H1 (cell line): Measurements from ENCODE around the gene C11orf65. TPM values are rescaled to one million over a fixed set of nuclear protein-coding genes. Genes with fewer than 3 reads are reported as not detected.

ENCODE experiments used
- CTCF ChIA-PET: fragments of 300-600 bp; sonication (Branson Sonifier 250); formaldehyde crosslinking; loops from one replicate; lab custom pipeline; 2021; ENCODE audit not compliant: partially characterized antibody; lab: Charles Lee
- POLR2A ChIA-PET: fragments of 300-600 bp; sonication (Branson Sonifier 250); formaldehyde crosslinking; loops from one replicate; lab custom pipeline; 2021; ENCODE audit warnings: inconsistent platforms; ENCODE audit not compliant: partially characterized antibody; lab: Charles Lee
- DNase-seq, 2 experiments: peaks; one replicate each; pipeline versions ENCODE4 v3.0.0 to v3.0.0-alpha.2; 2010 to 2022; ENCODE audit warnings: low spot score in 2 of 2, low read depth in 1 of 2, mixed read lengths in 1 of 2
- FAIRE-seq: peaks from 2 replicates; lab custom pipeline; 2011; peaks lifted over from hg19 to GRCh38; lab: Jason Lieb, UNC
- H2AFZ ChIP-seq: 2 replicates; pipeline ENCODE4 v1.8.1; 2012; ENCODE audit warnings: low read length, inconsistent platforms
- H2AK5ac ChIP-seq: 2 replicates; pipeline ENCODE4 v1.6.1; 2013; ENCODE audit warnings: low read depth, low read length
- H2BK120ac ChIP-seq: replicated peaks from 2 replicates; pipeline ENCODE3; 2013; ENCODE audit warnings: low read depth, low read length, inconsistent platforms
- H2BK12ac ChIP-seq: 2 replicates; pipeline ENCODE4 v1.6.1; 2013; ENCODE audit warnings: low read depth, low read length
- H2BK15ac ChIP-seq: 2 replicates; pipeline ENCODE4 v1.6.1; 2013; ENCODE audit warnings: low read length
- H2BK20ac ChIP-seq: 2 replicates; pipeline ENCODE4 v1.6.1; 2013; ENCODE audit warnings: low read length
- H2BK5ac ChIP-seq: 2 replicates; pipeline ENCODE4 v1.6.1; 2013; ENCODE audit warnings: low read depth, low read length
- H3K14ac ChIP-seq: 2 replicates; pipeline ENCODE4 v1.6.1; 2013; ENCODE audit warnings: inconsistent platforms; ENCODE audit not compliant: insufficient read length
- H3K18ac ChIP-seq: 2 replicates; pipeline ENCODE4 v1.6.1; 2013; ENCODE audit warnings: low read length; ENCODE audit errors: extremely low read depth
- H3K23ac ChIP-seq: 2 replicates; pipeline ENCODE4 v1.6.1; 2013; ENCODE audit warnings: inconsistent platforms; ENCODE audit not compliant: insufficient read length
- H3K23me2 ChIP-seq: 2 replicates; pipeline ENCODE4 v1.6.1; 2013; ENCODE audit warnings: low read depth, low read length
- H3K27ac ChIP-seq: 2 replicates; pipeline ENCODE4 v1.6.1; 2011; ENCODE audit warnings: low read depth, low read length, inconsistent platforms
- H3K27me3 ChIP-seq, 4 experiments: replicated peaks in 1 of 4; 1 replicate in 1 of 4; 2 replicates in 3 of 4; pipeline versions ENCODE4 v1.6.1 to v1.8.1; 2011 to 2013; ENCODE audit warnings: low read length in 3 of 4, mild to moderate bottlenecking in 3 of 4, inconsistent platforms in 2 of 4, mixed read lengths in 2 of 4, moderate library complexity in 1 of 4; ENCODE audit not compliant: control insufficient read depth in 3 of 4, insufficient read depth in 3 of 4; ENCODE audit errors: extremely low read depth in 1 of 4
- H3K36me3 ChIP-seq, 4 experiments: 2 replicates each; pipeline versions ENCODE4 v1.6.1 to v1.8.1; 2011 to 2013; ENCODE audit warnings: mild to moderate bottlenecking in 4 of 4, low read length in 3 of 4, moderate library complexity in 2 of 4, control low read depth in 1 of 4, inconsistent platforms in 1 of 4; ENCODE audit not compliant: insufficient read depth in 4 of 4, control insufficient read depth in 2 of 4
- H3K4ac ChIP-seq: replicated peaks from 2 replicates; pipeline ENCODE3; 2013; ENCODE audit warnings: low read length, low read depth, mixed read lengths, inconsistent platforms; ENCODE audit not compliant: insufficient read length
- H3K4me1 ChIP-seq, 4 experiments: replicated peaks in 1 of 4; 1 replicate in 1 of 4; 2 replicates in 3 of 4; pipeline versions ENCODE4 v1.6.1 to v1.8.1; 2011 to 2013; ENCODE audit warnings: low read length in 3 of 4, inconsistent platforms in 2 of 4, mixed read lengths in 1 of 4; ENCODE audit not compliant: insufficient read depth in 4 of 4, control insufficient read depth in 3 of 4
- H3K4me2 ChIP-seq, 2 experiments: 2 replicates each; pipeline versions ENCODE4 v1.6.1 to v1.8.1; 2011 to 2013; ENCODE audit warnings: low read depth in 2 of 2, low read length in 2 of 2, control low read depth in 1 of 2, inconsistent platforms in 1 of 2, mild to moderate bottlenecking in 1 of 2; ENCODE audit not compliant: insufficient read depth in 1 of 2
- H3K4me3 ChIP-seq, 4 experiments: fragments of 200-600, 300-600 bp in 1 of 4; sonication (generic), shearing (Covaris generic), sonication (Bioruptor Twin) in 1 of 4; 2 replicates each; pipeline versions ENCODE4 v1.5.1 to v1.8.1; 2011 to 2016; ENCODE audit warnings: low read length in 4 of 4, low read depth in 3 of 4, control low read depth in 2 of 4, inconsistent platforms in 2 of 4, mild to moderate bottlenecking in 2 of 4, mixed read lengths in 1 of 4, moderate library complexity in 1 of 4; ENCODE audit not compliant: insufficient read depth in 2 of 4; ENCODE audit errors: extremely low read depth in 1 of 4
- H3K56ac ChIP-seq: replicated peaks from 2 replicates; pipeline ENCODE3; 2013; ENCODE audit warnings: low read depth, mild to moderate bottlenecking, mixed read lengths, low read length, inconsistent platforms; ENCODE audit not compliant: insufficient read length
- H3K79me1 ChIP-seq: 2 replicates; pipeline ENCODE4 v1.6.1; 2013; ENCODE audit warnings: low read depth, low read length, control low read depth
- H3K79me2 ChIP-seq, 2 experiments: 2 replicates each; pipeline versions ENCODE4 v1.6.1 to v1.8.1; 2012 to 2013; ENCODE audit warnings: low read length in 2 of 2, mild to moderate bottlenecking in 2 of 2, inconsistent platforms in 1 of 2; ENCODE audit not compliant: insufficient read depth in 2 of 2, control insufficient read depth in 1 of 2
- H3K9ac ChIP-seq, 4 experiments: replicated peaks in 1 of 4; 1 replicate in 1 of 4; 2 replicates in 3 of 4; pipeline versions ENCODE4 v1.6.1 to v1.8.1; 2011 to 2013; ENCODE audit warnings: low read depth in 3 of 4, low read length in 3 of 4, control low read depth in 2 of 4, mild to moderate bottlenecking in 2 of 4, moderate library complexity in 2 of 4, inconsistent platforms in 1 of 4; ENCODE audit errors: extremely low read depth in 1 of 4
- H3K9me3 ChIP-seq, 2 experiments: 2 replicates each; pipeline versions ENCODE4 v1.6.1 to v1.8.1; 2012 to 2013; ENCODE audit warnings: mild to moderate bottlenecking in 2 of 2, moderate library complexity in 2 of 2, control low read depth in 1 of 2, inconsistent platforms in 1 of 2, low read depth in 1 of 2, low read length in 1 of 2, mixed read lengths in 1 of 2; ENCODE audit not compliant: insufficient read depth in 2 of 2
- H4K20me1 ChIP-seq, 2 experiments: replicated peaks in 1 of 2; 2 replicates each; pipeline versions ENCODE3 to v1.8.1; 2011 to 2013; ENCODE audit warnings: inconsistent platforms in 2 of 2, low read length in 2 of 2, mild to moderate bottlenecking in 1 of 2; ENCODE audit not compliant: insufficient read depth in 2 of 2, control insufficient read depth in 1 of 2
- H4K5ac ChIP-seq: 2 replicates; pipeline ENCODE4 v1.6.1; 2013; ENCODE audit warnings: low read length, low read depth, mixed read lengths, inconsistent platforms; ENCODE audit not compliant: insufficient read length
- H4K8ac ChIP-seq: 2 replicates; pipeline ENCODE4 v1.8.0; 2013; ENCODE audit warnings: mild to moderate bottlenecking, moderate library complexity, low read length, inconsistent platforms; ENCODE audit not compliant: insufficient read depth; ENCODE audit errors: extremely low read depth
- H4K91ac ChIP-seq: replicated peaks from 2 replicates; pipeline ENCODE3; 2013; ENCODE audit warnings: low read length, mixed read lengths, inconsistent platforms; ENCODE audit not compliant: insufficient read length
- JUND ChIP-seq: IDR thresholded peaks from 2 replicates; pipeline ENCODE4 v1.6.1; 2011; ENCODE audit warnings: mild to moderate bottlenecking, improper control_type of control experiment, low read length
- KDM1A ChIP-seq: fragments of 200-600, 300-600 bp; sonication (generic); IDR thresholded peaks from 2 replicates; pipeline ENCODE4 v1.7.1; 2016; ENCODE audit warnings: mild to moderate bottlenecking, low read length, borderline replicate concordance
- WGBS, 2 experiments: shearing (Covaris generic) in 1 of 2; methylation state at CpG; one replicate each; pipeline versions ENCODE4 v1.1.6 to v1.1.7; 2013 to 2015; ENCODE audit warnings: low lambda C conversion rate in 2 of 2, mixed read lengths in 2 of 2, inconsistent platforms in 1 of 2, low coverage in 1 of 2, missing lambda C conversion rate in 1 of 2; ENCODE audit not compliant: insufficient replicate concordance in 2 of 2, insufficient coverage in 1 of 2, insufficient read length in 1 of 2; ENCODE audit errors: extremely low coverage in 1 of 2, missing lambda C conversion rate in 1 of 2; 5-methylcytosine and 5-hydroxymethylcytosine counted together
- polyA plus RNA-seq, 7 experiments: library from polyadenylated mRNA; depleted of rRNA in 3 of 7; stranded (reverse) in 5 of 7; unstranded in 2 of 7; fragments of >200 nt in 5 of 7; fragments of 200-250 nt in 2 of 7; gene quantifications; 1 replicate in 5 of 7; 2 replicates in 1 of 7; 4 replicates in 1 of 7; pipeline versions ENCODE4 v1.2.1 to v1.2.3, GENCODE V29; 2011 to 2013; ENCODE audit warnings: missing spikeins in 2 of 7, mixed read lengths in 2 of 7
- total RNA-seq: library from RNA; stranded (reverse); fragmentation: NEBNext Ultra II Directional; extraction: Animal tissue kit (Norgen Biotek cat#: 25700); gene quantifications from 2 replicates; pipeline ENCODE4 v1.2.1, GENCODE V29; 2021

C11orf65 gene
- total and polyA plus RNA-seq, 2 of the 8 experiments (the other 6 are each of a cell fraction or from before 2014, with no cell fraction given): 0.14 to 0.22 TPM

DNA sequence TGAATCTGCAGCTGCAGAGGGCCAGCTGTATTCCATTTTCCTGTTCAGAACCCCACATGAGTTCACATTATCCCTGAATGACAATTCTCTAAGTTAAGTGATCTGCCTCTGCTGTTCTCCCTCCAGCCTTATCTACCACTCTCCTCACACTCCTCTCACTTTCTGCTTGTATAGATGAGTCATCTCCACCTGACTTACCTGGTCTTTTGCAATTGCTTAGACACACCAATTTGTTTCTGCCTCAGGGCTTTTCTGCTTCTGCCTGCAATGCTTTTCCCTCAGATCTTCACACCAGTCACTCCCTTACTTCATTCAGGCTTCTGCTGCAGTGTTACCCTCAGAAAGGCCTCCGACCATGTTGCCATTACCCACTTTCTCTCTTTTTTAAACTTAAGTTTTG, 126.4 kb downstream of the C11orf65 start:
- WGBS, 2 experiments: 73% methylated on average over 1 of the region's 1 CpG; no CpG with 5 or more reads in 1 of the 2 experiments
- H3K27ac ChIP-seq: no peak overlapping the region
- peaks cover 0 to 2% of the 10 kb centered on the region in 2 experiments for H4K20me1 ChIP-seq
- CTCF ChIA-PET: interaction anchor here (0.9 to 2.5 kb wide), 3 partner anchors 304 to 309 kb away, joined by 3 to 9 read pairs (median 3); no protein-coding TSS in a partner anchor
- H2AK5ac ChIP-seq: no peak overlapping the region
- H2BK120ac ChIP-seq: no peak overlapping the region
- H3K4me3 ChIP-seq: no peak overlapping the region
- no peak overlapping the region for H4K91ac ChIP-seq
- no peak for FAIRE-seq
- H2AFZ ChIP-seq: no peak overlapping the region
- H3K79me1 ChIP-seq: no peaks in the 10 kb centered on the region
- no peaks in the 10 kb centered on the region for H3K79me2 ChIP-seq
- H3K4ac ChIP-seq: no peak overlapping the region
- no peak overlapping the region for H2BK5ac ChIP-seq
- no peaks in the 10 kb centered on the region for H3K9me3 ChIP-seq
- H3K18ac ChIP-seq: no peak overlapping the region
- H4K8ac ChIP-seq: no peak overlapping the region
- H3K14ac ChIP-seq: no peak overlapping the region
- TF ChIP-seq KDM1A: no peak
- peak; percentile 91 for TF ChIP-seq JUND
- no peaks in the 10 kb centered on the region; the same call in 1 of the 2 replicates for H3K23me2 ChIP-seq
- H3K4me1 ChIP-seq: peaks cover 0 to 6% (median 0%) of the 10 kb centered on the region in 4 experiments; a peak in 1 of 7 replicates
- DNase-seq: peak in 1 of 2 experiments; percentile 7
- H4K5ac ChIP-seq: no peak overlapping the region
- H3K9ac ChIP-seq: 0 out of 7 replicates have a peak overlapping the region, but pooled peaks of 1 of the 4 experiments have one; percentile 2
- H2BK15ac ChIP-seq: no peak overlapping the region
- H3K36me3 ChIP-seq: peaks cover 0 to 16% (median 3%) of the 10 kb centered on the region in 4 experiments; a peak in 5 of 8 replicates
- no peak overlapping the region for H2BK20ac ChIP-seq
- no peak overlapping the region for H3K4me2 ChIP-seq
- H2BK12ac ChIP-seq: no peak overlapping the region
- POLR2A ChIA-PET: no interaction called here
- H3K27me3 ChIP-seq: no peaks in the 10 kb centered on the region
- no peak overlapping the region for H3K23ac ChIP-seq
- no peak overlapping the region for H3K56ac ChIP-seq
